HG03439 (cell line): Measurements from ENCODE around the gene POLR2B.
"Not testable (repeated sequence)": the region's sequence is repeated elsewhere in the genome, so short reads cannot be mapped to it uniquely, and the experiment has no call there.

Source experiments
- ATAC-seq: cut with Tn5 transposase; IDR thresholded peaks from one replicate; pipeline ENCODE4 v1.9.1; 2021; ENCODE audit warnings: mild to moderate bottlenecking, moderate library complexity; ENCODE audit not compliant: unreplicated experiment

The POLR2B gene

DNA sequence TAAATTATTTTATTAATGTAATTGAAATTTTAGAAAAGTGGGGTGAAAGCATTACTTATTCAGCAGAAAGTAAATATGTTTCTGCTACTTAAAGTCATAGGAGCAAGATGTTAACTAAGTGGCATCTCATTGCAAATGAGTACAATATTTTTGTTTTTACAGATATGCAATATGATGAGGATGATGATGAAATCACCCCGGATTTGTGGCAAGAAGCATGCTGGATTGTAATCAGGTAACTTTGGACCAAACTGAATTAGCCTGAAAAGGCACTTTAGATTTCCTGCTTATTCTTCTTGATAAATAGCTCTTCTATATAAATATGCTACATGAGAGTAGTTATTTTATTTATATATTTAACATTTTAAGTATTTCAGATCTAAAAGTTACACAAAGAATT, 7.5 kb downstream of the POLR2B start:
- no peak for ATAC-seq

- no peak for ATAC-seq
Measured at GRCh38 chr4:56986952-56987351, 8.3 kb downstream of the POLR2B start.

DNA sequence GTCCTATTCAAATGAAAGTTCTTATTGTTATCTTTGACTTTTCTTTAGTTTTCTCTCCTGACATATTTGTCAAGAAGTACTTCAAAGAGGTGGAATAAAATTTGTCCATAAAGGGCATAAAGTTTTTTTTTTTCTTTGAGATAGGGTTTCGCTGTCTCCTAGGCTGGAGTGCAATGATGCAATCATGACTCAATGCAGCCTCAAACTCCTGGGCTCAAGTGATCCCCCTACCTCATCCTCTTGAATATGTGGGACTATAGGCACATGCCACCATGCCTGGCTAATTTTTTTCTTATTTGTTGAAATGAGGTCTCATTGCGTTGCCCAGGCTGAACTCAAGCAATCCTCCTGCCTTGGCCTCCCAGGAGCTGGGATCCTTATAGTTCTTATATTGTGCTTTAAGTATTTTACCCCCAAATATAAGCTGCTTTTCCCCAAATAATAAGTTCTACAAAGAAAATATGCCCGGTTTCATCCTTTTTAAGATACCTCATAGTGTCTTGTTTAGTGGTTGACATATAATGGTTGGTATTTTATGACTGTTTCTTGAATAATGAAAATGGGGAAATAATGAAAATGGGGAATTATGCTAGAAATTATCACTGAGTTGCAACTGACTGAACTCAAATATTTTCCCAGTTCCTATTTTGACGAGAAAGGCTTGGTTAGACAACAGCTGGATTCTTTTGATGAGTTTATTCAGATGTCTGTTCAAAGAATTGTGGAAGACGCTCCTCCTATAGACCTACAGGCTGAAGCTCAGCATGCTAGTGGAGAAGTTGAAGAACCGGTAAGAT, 11.6 kb downstream of the POLR2B start:
- no peak for ATAC-seq

GRCh38 chr4:56995525-56995924, 16.8 kb downstream of the POLR2B start:
- ATAC-seq: no peak

DNA sequence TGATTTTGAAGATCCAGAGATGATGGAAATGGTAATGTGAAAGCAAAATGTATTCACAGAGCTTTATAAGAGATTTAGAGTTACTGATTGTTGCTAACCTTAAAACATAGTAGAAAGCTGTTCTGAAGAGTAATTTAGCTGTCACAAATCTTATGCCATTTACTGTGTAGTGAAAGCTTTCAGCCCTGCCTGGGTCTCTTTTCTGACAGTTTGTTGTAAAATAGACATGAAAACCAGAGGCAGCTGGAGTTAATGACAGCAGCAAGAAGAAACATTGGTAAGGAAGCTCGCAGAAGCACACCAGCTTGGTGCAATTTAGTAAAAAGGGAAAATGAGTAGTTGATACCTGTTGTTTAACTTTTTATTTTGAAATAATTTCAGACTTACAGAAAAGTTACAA, 21.1 kb downstream of the POLR2B start:
- ATAC-seq: no peak

DNA sequence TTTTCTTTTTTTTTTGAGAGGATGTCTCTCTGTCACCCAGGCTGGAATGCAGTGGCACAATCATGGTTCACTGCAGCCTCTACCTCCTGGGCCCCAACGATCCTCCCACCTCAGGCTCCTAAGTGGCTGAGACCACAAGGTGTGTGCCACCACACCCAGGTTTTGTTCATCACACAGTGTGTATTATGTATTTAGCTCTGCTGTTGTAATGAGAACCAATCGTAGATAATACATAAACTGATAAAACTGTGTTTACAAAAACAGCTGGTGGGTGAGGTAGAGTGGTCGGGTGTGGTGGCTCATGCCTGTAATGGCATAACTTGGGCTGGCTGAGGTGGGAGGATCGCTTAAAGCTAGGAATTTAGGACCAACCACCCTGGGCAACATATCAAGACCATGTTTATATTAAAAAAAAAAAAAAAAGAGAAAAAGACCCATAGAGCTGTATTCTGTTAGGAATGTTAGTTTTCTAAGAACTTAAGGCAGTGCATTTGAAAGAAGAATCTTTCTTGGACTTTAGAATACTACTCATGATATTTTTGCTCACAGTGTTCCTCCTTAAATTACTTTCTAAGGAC, 34.9 kb downstream of the POLR2B start:
- ATAC-seq: no peak

DNA sequence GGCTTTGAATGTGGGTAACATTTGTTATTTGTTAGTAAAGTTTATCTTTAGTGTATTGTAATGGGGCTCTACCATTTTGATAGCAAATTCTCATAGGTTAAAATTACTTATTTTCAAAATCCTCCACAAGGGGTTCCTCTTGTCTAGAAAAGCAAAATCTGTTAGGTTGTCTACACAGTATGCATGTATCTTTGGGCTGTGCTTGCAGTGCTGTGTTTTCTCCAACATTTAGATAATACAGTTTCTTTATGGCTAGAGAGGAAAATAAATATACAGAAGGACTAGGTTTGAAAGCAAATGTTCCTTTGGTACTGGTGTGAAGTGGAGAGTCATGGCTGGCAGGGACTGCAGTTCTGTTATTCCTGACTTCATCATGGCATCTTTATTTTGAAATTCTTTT, 40.3 kb downstream of the POLR2B start:
- ATAC-seq: no peak

- ATAC-seq: no peak
Measured at GRCh38 chr4:57020467-57021101, 41.9 kb downstream of the POLR2B start.

GRCh38 chr4:57023104-57023503, 44.4 kb downstream of the POLR2B start:
- ATAC-seq: no peak

DNA sequence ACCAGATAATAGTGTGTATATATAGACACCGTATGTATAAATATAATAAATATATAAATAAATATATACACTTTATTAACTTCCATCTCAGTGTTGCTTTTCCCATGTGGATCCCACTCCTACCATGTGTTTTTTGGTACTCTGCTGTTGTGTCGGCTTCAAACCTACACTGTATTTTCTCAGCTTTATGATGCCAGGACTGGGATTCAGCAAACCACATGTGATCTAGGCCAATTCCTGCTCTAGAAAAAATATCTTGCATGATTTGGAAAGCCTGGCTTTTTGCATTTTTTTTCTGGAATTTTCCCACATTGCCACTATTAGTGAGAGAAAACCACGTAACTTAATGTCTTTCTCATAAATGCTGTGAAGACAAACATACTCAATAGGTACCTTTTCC, 55.8 kb downstream of the POLR2B start:
- ATAC-seq: no peak

DNA sequence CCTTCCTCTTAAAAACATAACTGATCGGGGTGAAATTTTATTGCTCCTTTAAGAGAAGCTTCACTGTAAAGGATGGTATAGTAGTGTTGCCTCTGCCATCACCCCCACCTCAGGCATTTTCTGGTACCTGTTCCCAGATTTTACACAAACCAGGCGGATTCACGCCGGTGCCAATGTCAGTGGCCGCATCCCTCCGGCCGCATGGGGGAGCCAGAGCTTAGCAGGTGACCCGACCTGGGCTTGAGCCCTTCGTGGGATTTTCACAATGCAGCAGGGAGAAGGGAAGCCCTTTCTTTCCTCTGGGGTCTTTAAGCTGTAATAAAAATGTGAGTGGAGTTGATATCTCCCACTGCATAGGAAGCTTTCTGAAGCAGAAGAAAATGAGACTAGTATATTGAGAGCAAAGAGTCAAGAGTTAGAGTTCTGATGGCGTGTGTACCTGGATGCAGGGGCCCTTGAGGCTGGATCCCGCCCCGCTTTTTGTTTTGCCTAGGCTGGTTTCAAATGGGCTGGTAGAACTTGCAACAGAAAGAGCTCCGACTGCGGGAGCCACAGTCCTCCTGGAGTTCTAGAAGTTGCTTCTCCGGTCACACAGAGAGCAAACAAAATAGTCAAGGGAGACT, 59.4 kb downstream of the POLR2B start:
- no peak for ATAC-seq

DNA sequence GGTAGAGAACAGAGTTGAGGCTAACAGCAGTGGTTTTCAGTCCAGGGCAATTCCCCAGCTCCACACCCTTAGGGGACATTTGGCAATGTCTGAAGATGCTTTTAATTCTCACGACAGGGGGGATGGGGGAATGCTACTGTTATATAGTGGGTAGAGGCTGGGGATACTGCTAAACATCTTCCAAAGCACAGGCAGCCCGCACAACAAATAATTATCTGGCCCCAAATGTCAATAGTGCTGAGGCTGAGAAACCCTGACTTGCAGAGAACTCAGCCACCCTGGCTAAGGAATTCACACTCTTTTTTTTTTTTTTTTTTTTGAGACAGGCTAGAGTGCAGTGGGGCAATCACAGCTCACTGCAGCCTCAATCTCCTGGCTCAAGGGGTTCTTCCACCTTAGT, 60.6 kb downstream of the POLR2B start:
- ATAC-seq: no peak

DNA sequence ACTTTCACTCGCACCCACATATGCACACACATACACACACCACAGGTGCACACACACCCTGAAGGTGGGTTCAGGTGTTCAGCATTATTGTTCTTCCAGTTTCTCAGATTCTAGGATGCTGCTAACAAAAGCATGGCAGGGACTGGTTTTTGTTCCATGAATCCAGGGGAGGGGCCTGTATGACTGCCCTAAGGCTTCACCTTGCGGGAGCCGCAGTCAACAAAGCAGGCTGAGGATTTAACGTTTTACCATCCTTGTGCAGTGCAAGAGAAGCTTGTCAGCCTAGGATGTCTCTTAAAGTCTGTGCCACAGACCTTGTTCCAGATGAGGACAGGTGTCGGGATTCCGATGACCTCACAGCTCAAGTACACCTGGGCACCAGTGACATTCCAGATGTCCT, 61.8 kb downstream of the POLR2B start:
- ATAC-seq: no peak

DNA sequence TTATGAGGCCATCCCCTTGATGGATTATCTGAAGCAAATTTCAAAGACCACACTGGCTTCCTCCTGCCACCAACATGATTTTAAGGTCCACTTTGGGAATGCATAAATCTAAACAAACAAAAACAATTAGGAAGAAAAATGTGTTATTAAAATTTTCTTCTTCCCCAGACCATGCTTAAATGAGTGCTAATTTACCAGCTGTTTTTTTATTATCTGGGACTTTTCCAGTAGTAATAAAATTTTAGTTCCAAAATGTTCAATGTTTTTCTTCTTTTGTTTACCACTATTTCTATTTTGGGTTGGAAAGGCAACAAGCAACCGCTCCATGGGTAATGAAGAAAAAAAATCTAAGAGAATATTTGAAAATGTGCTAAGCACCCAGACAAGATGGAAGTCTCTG, 62.3 kb downstream of the POLR2B start:
- no peak for ATAC-seq

GRCh38 chr4:57042711-57043169, 64.0 kb downstream of the POLR2B start:
- ATAC-seq: no peak

- ATAC-seq: no peak
Measured at GRCh38 chr4:57043347-57044251, 64.9 kb downstream of the POLR2B start.

DNA sequence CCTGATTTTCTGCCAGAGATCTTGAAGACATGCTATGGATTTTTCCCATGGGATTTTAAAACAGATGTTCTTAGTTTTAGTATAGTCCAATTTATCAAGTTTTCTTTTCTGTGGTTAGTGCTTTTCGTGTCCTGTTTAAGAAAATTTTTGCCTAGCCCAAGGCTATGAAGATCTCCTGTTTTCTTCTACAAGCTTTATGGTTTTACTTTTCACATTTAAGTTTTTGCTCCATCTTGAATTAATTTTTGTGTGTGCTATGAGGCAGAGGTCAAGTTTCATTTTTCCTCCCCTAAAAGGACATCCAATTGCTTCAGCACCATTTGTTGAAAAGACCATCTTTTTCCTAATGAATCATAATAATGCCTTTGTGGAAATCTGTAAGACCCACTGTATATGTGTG, 65.6 kb downstream of the POLR2B start:
- ATAC-seq: no peak

DNA sequence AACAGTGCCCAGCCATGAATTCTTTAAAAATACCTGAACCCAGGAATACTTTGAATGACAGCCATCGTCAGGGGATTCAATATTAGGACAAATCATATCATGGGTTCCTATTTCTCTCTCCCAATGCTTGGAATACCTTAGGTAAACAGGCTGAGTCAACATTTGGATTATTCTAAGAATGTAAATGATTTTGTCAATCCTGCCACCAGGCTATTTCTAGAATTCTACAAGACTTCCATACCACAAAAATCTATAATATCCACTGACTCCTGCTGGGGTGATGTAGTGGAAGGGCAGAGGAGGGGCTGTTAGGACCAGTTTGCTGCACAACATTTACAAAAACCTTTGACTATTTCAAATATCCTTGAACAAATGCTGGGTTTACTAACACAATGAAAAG, 66.3 kb downstream of the POLR2B start:
- no peak for ATAC-seq

GRCh38 chr4:57047046-57047445, 68.3 kb downstream of the POLR2B start:
- ATAC-seq: not testable (repeated sequence)

GRCh38 chr4:57048590-57049304, 70.1 kb downstream of the POLR2B start:
- no peak for ATAC-seq
